ENCODE measurements around the gene RPUSD3. TPM values are rescaled to one million over a fixed set of nuclear protein-coding genes. Genes with fewer than 3 reads are reported as not detected.

The RPUSD3 gene
- total RNA-seq, 1 donor from 2014 or later: 48.4 TPM

DNA sequence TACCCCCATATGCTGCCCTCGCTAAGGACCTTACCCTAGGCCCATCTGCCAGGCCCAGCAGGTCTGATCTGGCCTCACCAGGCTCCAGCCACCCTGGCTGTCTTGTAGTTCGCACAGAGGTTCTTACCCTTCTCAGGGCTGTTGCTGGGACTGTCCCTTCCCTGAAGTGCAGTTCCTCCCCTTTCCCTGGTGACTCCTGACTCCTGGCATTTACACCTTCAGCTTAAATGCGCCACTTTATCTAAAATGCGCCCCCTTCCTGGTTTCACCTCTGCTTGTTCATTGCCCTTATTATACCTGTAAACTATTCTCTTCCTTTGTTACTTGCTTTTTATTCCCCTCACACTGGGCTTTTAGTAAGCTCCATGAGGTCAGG, 34.6 kb downstream of the RPUSD3 start:
- peaks cover 10% of the 10 kb centered on the region for H3K36me3 Mint-ChIP-seq
- DNase-seq (ENCODE audit: low spot score in 2 of 2, unreplicated experiment in 2 of 2): no peak
- H3K4me1 Mint-ChIP-seq: peaks cover 22% of the 10 kb centered on the region
- H3K27ac Mint-ChIP-seq: peak overlapping the region; percentile 98
- TF ChIP-seq, protein P1, sequence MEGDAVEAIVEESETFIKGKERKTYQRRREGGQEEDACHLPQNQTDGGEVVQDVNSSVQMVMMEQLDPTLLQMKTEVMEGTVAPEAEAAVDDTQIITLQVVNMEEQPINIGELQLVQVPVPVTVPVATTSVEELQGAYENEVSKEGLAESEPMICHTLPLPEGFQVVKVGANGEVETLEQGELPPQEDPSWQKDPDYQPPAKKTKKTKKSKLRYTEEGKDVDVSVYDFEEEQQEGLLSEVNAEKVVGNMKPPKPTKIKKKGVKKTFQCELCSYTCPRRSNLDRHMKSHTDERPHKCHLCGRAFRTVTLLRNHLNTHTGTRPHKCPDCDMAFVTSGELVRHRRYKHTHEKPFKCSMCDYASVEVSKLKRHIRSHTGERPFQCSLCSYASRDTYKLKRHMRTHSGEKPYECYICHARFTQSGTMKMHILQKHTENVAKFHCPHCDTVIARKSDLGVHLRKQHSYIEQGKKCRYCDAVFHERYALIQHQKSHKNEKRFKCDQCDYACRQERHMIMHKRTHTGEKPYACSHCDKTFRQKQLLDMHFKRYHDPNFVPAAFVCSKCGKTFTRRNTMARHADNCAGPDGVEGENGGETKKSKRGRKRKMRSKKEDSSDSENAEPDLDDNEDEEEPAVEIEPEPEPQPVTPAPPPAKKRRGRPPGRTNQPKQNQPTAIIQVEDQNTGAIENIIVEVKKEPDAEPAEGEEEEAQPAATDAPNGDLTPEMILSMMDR (IDR thresholded peaks at IDR 0.05; ENCODE audit: unreplicated experiment): no peak
- no peaks in the 10 kb centered on the region for H3K27me3 Mint-ChIP-seq (ENCODE audit: low read depth)
- no peaks in the 10 kb centered on the region for H3K9me3 Mint-ChIP-seq
- peak overlapping the region; percentile 79 for H3K4me3 Mint-ChIP-seq

DNA sequence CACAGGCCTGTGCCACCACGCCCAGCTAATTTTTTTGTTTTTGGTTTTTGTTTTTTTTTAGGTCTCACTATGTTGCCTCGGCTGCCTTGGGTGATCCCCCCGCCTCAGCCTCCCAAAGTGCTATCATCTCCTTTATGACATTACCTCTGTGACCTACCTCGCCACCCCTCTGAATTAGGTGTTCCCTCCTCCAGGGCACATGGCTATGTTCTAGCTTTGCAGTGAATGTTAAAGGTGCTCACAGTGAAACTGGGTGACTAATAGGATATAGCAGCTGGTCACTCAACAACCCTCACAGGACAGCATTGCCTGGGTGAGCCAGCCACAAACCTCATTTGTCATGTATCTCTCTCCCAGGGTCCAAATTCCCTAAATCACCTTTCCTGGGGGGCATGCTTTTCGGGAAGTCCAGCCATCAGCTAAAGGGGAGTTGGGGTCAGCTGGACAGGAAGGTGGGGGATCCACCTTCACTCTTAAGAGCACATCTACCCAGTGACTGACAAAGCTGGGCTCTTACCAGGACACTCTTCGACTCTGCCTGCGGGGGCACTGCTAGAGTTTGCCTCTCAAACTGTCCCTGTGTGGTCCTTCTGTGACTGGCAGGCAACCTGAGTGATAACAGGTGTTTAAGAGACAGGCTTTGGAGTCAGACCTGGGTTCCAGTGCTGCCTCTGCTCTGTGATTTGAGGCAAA, 35.3 kb downstream of the RPUSD3 start:
- Mint-ChIP-seq H3K27ac (peak overlapping the region; percentile 98), H3K4me1 (peaks cover 22% of the 10 kb centered on the region), H3K9me3 (no peaks in the 10 kb centered on the region), H3K27me3 (ENCODE audit: low read depth) (no peaks in the 10 kb centered on the region), H3K4me3 (no peak overlapping the region), H3K36me3 (peaks cover 15% of the 10 kb centered on the region)
- TF ChIP-seq, protein P1 (IDR thresholded peaks at IDR 0.05; ENCODE audit: unreplicated experiment): no peak
- no peak for DNase-seq (ENCODE audit: low spot score in 2 of 2, unreplicated experiment in 2 of 2)

DNA sequence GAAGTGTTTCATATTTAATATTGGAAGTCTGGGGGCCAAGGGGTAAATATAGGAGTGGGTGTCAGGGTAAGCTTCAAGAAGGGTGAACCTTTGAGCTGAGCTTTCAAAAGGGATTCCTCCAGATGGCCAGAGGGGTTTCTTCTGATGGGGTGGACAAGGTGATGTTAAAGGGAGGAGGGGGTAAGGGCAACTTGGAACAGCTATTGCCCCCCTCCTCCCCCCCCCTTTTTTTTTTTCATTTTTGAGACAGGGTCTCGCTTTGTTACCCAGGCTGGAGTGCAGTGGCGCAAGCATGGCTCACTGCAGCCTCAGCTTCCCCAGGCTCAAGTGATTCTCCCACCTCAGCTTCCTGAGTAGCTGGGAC, 35.8 kb downstream of the RPUSD3 start:
- no peaks in the 10 kb centered on the region for H3K27me3 Mint-ChIP-seq (ENCODE audit: low read depth)
- H3K27ac Mint-ChIP-seq: peak overlapping the region; percentile 98
- peaks cover 22% of the 10 kb centered on the region for H3K4me1 Mint-ChIP-seq
- no peaks in the 10 kb centered on the region for H3K9me3 Mint-ChIP-seq
- no peak for DNase-seq (ENCODE audit: low spot score in 2 of 2, unreplicated experiment in 2 of 2)
- peaks cover 17% of the 10 kb centered on the region for H3K36me3 Mint-ChIP-seq
- TF ChIP-seq, protein P1 (IDR thresholded peaks at IDR 0.05; ENCODE audit: unreplicated experiment): no peak
- no peak overlapping the region for H3K4me3 Mint-ChIP-seq

DNA sequence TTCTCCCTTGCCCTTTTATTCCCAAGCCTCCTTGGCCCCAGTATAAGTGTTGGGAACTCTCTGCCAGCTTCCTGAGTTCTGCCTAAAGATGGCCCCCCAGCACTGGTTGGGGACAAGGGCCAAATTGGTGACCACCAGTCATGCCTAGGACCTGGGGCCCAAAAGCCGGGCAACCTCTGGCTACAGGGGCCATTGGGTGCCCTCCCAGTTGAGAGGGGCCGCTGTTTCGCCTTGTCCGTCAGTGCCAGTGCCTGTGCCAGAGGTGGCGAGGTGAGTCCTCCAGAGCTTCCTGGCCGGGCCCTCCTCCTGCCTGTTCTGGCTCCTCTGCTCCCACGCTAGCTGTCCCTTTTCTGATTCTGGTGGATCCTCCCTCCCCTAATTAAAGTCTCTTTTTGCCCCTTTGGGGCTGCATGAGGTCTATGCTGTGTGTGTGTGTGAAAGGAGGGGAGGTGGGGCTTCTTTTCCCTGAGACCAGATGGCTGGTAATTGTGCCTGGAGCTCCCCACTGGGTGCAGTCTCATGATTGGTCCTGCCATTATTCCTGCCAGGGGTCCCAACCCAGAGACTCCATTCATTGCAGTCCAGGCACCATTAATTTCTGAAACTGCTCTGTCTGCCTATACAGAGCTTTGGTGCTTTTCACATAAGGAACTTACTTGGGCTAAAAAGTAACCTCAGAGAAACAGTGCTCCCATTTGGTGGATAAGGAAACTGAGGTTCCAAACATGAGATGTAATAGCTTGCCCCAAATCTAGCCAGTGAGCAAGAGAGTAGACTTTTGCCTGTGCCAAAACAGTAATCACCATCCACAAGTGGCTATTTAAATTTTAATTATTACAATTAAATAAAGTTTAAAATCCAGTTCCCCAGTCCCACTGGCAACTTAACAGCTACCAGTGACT, 36.9 kb downstream of the RPUSD3 start:
- Mint-ChIP-seq H3K27ac (peak overlapping the region; percentile 60), H3K36me3 (peaks cover 18% of the 10 kb centered on the region), H3K4me3 (no peak overlapping the region), H3K9me3 (no peaks in the 10 kb centered on the region), H3K27me3 (ENCODE audit: low read depth) (no peaks in the 10 kb centered on the region), H3K4me1 (peaks cover 22% of the 10 kb centered on the region)
- TF ChIP-seq, protein P1 (IDR thresholded peaks at IDR 0.05; ENCODE audit: unreplicated experiment): no peak
- no peak for DNase-seq (ENCODE audit: low spot score in 2 of 2, unreplicated experiment in 2 of 2)

DNA sequence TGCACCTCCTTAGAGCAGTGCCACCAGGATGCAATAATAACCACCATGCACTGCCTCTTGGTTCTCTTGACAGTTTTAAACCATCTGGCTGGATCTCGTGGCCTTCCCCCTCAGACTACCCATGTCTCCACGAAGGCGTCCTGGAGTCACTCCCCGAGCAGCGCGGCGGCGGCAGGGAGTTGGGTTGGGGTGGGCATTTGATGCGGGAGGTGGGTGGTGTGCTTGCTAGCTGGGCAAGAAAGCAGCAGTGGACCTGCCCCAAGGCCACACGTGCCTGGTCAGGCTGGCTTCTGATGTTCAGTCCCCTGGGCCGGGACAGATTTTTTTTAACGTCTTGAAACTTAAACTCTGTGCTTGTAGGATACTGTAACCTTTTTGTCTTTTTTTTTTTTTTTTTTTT, 37.7 kb downstream of the RPUSD3 start:
- no peaks in the 10 kb centered on the region for H3K27me3 Mint-ChIP-seq (ENCODE audit: low read depth)
- TF ChIP-seq, protein P1 (IDR thresholded peaks at IDR 0.05; ENCODE audit: unreplicated experiment): no peak
- peaks cover 16% of the 10 kb centered on the region for H3K4me1 Mint-ChIP-seq
- no peak overlapping the region for H3K27ac Mint-ChIP-seq
- H3K9me3 Mint-ChIP-seq: no peaks in the 10 kb centered on the region
- no peak for DNase-seq (ENCODE audit: low spot score in 2 of 2, unreplicated experiment in 2 of 2)
- peaks cover 20% of the 10 kb centered on the region for H3K36me3 Mint-ChIP-seq
- H3K4me3 Mint-ChIP-seq: no peak overlapping the region
